ENCODE measurements around the gene LONP1.

DNA sequence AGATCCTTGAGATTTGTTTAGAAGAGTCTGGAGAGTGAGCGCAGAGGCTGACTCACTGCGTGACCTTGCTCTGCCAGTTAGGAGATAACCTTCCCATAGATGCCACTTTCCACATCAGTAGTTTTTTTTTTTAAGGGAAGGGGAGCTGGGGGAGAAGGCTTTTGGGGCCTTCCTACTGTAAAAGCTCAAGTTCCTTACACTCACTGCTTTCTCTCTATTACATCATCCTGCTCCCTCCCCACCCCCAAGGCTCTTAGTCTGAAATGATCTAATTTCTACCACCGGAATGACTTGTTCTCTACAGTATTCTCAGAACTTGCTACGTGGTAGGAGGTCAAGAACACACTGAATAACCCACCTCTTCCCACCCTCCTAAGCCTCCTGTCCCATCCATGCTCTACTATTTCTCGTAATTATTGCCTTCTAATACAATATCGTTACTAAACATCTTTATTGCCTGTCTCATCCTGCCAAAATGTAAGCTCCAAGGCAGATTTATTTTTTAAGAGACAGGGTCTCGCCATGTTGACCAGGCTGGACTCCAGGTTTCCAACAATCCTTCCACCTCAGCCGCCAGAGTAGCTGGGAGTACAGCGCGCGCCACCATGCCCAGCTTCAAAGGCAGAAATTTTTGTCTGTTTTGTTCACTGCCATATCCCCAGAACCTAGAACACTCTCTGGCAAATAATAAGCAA, 1.2 kb downstream of the LONP1 start:
- peak; percentile 33 for TF ChIP-seq POLR2A (IDR thresholded peaks at IDR 0.05; ENCODE audit: borderline replicate concordance, extremely low read depth, insufficient read depth, insufficient read length)
- TF ChIP-seq, protein P1, sequence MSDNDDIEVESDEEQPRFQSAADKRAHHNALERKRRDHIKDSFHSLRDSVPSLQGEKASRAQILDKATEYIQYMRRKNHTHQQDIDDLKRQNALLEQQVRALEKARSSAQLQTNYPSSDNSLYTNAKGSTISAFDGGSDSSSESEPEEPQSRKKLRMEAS (IDR thresholded peaks at IDR 0.05): no peak
- TF ChIP-seq, protein P2, sequence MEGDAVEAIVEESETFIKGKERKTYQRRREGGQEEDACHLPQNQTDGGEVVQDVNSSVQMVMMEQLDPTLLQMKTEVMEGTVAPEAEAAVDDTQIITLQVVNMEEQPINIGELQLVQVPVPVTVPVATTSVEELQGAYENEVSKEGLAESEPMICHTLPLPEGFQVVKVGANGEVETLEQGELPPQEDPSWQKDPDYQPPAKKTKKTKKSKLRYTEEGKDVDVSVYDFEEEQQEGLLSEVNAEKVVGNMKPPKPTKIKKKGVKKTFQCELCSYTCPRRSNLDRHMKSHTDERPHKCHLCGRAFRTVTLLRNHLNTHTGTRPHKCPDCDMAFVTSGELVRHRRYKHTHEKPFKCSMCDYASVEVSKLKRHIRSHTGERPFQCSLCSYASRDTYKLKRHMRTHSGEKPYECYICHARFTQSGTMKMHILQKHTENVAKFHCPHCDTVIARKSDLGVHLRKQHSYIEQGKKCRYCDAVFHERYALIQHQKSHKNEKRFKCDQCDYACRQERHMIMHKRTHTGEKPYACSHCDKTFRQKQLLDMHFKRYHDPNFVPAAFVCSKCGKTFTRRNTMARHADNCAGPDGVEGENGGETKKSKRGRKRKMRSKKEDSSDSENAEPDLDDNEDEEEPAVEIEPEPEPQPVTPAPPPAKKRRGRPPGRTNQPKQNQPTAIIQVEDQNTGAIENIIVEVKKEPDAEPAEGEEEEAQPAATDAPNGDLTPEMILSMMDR (IDR thresholded peaks at IDR 0.05 in 2 of 3, conservative IDR thresholded peaks at IDR 0.05 in 1 of 3; ENCODE audit: borderline replicate concordance in 1 of 3, insufficient read depth in 1 of 3, low read depth in 2 of 3, low read length in 2 of 3): no peak
- no peak for TF ChIP-seq YY1 (IDR thresholded peaks at IDR 0.05; ENCODE audit: extremely low read depth, insufficient replicate concordance, low read depth, low read length)
- TF ChIP-seq SP1 (IDR thresholded peaks at IDR 0.05; ENCODE audit: low read depth): no peak
- TF ChIP-seq POLR2AphosphoS5 (IDR thresholded peaks at IDR 0.05; ENCODE audit: low read depth, low read length): peak; percentile 82
- TF ChIP-seq CBX3 (IDR thresholded peaks at IDR 0.05; ENCODE audit: low read depth): no peak
- no peak for TF ChIP-seq JUND (IDR thresholded peaks at IDR 0.05)
- TF ChIP-seq, protein P3, sequence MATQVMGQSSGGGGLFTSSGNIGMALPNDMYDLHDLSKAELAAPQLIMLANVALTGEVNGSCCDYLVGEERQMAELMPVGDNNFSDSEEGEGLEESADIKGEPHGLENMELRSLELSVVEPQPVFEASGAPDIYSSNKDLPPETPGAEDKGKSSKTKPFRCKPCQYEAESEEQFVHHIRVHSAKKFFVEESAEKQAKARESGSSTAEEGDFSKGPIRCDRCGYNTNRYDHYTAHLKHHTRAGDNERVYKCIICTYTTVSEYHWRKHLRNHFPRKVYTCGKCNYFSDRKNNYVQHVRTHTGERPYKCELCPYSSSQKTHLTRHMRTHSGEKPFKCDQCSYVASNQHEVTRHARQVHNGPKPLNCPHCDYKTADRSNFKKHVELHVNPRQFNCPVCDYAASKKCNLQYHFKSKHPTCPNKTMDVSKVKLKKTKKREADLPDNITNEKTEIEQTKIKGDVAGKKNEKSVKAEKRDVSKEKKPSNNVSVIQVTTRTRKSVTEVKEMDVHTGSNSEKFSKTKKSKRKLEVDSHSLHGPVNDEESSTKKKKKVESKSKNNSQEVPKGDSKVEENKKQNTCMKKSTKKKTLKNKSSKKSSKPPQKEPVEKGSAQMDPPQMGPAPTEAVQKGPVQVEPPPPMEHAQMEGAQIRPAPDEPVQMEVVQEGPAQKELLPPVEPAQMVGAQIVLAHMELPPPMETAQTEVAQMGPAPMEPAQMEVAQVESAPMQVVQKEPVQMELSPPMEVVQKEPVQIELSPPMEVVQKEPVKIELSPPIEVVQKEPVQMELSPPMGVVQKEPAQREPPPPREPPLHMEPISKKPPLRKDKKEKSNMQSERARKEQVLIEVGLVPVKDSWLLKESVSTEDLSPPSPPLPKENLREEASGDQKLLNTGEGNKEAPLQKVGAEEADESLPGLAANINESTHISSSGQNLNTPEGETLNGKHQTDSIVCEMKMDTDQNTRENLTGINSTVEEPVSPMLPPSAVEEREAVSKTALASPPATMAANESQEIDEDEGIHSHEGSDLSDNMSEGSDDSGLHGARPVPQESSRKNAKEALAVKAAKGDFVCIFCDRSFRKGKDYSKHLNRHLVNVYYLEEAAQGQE (IDR thresholded peaks at IDR 0.05; ENCODE audit: low read depth): no peak
- TF ChIP-seq EGR1 (IDR thresholded peaks at IDR 0.05; ENCODE audit: low read depth): no peak
- TF ChIP-seq SIN3A (IDR thresholded peaks at IDR 0.05; ENCODE audit: low read depth): no peak
- no peak for TF ChIP-seq RAD21 (IDR thresholded peaks at IDR 0.05; ENCODE audit: low read depth)
